ENCODE measurements around the gene USP12. TPM values are rescaled to one million over a fixed set of nuclear protein-coding genes. Genes with fewer than 3 reads are reported as not detected.

USP12 gene
- total and polyA plus RNA-seq, 12 donors, result 4.6 to 20.3 (median 13.3) TPM

DNA sequence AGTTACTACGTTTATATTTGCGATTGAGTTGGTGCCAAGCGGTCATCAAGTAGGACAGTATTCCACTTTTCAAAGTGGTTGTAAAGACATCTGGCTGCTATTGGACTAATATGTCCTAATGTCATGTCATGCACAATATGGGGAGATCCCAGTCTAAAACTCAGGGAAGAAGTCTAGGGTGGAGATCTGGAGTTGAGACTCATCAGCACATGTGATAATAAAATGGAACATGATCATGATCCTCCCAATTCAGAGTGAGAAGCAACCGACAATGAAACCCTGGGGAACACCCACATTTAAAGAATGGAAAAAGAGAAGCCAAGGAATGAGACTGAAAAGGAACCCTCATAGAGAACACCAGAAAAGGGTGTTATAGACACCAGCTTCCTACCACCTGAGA, 80.2 kb downstream of the USP12 start:
- 95 to 98% (median 96%) methylated on average over 4 of the region's 4 CpGs for WGBS, 4 donors
- DNase-seq, result no peak
- H3K27ac ChIP-seq, result no peak overlapping the region
- H3K36me3 ChIP-seq (replicated peaks in 1 of 2), result peaks cover 0 to 8% of the 10 kb centered on the region in 2 donors
- no peak for TF ChIP-seq CTCF (IDR thresholded peaks at IDR 0.05)
- TF ChIP-seq POLR2A (IDR thresholded peaks at IDR 0.05), result no peak
- H3K4me1 ChIP-seq (replicated peaks in 1 of 2), result no peaks in the 10 kb centered on the region
- no peak overlapping the region for H3K4me3 ChIP-seq
- intact Hi-C loops (cut with DNase I), result no loop called here
- no peaks in the 10 kb centered on the region for H3K27me3 ChIP-seq
- no peaks in the 10 kb centered on the region for H3K9me3 ChIP-seq (replicated peaks in 1 of 3)

DNA sequence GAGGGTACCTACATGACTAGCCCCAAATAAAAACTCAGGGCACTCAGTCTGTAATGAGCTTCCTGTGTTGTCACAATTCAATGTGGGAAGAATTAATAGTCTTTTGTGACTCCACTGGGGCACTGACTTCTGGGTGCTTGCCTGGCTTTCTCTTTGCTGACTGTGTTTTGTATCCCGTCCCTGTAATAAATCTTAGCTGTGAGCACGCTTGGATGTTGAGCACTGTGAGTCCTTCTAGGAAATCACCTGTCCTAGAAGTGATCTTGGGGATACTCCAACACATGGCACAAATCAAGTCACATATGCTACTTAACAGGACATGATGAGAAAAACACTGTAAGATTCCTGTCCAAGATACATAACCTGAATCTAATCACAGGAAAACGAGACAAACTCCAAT, 83.0 kb downstream of the USP12 start:
- intact Hi-C loops (cut with DNase I), result no loop called here
- H3K9me3 ChIP-seq (replicated peaks in 1 of 3), result no peaks in the 10 kb centered on the region
- H3K27ac ChIP-seq, result no peak overlapping the region
- H3K27me3 ChIP-seq, result no peaks in the 10 kb centered on the region
- DNase-seq, result no peak
- H3K4me1 ChIP-seq (replicated peaks in 1 of 2), result no peaks in the 10 kb centered on the region
- WGBS, 4 donors, result 57 to 87% (median 72%) methylated on average over 3 of the region's 3 CpGs
- peaks cover 0 to 8% of the 10 kb centered on the region in 2 donors for H3K36me3 ChIP-seq (replicated peaks in 1 of 2)
- TF ChIP-seq CTCF (IDR thresholded peaks at IDR 0.05) (no peak), POLR2A (IDR thresholded peaks at IDR 0.05) (no peak)
- no peak overlapping the region for H3K4me3 ChIP-seq

DNA sequence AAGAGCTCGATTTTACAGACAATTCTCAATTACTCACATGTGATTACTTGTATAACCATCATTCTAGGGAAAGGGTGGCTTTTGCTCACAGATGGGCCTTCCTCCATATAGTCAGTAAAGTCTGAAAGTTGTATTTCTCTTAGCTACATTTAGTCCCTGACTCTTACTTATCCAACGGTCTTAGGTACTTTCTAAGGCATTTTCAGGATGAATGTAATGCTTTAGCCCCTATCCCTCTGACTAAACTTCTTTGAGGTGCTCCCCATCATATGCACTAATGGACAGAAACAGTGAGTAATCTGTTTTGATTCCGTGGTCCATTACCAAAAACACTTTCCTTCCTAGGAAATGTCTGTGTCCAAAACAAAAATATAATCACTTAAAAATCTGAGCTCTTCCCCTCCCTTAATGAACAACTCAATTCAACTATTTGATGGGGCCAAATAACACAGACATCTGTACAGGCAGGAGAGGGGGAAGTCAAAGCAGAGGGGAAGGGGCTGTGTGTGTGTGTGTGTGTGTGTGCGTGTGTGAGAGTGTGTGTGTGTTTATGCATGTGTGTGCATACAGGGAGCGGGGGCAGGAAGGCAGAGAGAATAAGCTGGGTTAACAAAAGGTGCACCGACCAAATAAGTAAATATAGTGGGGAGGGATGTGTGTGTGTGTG, 84.9 kb downstream of the USP12 start:
- WGBS, 4 donors, result 80 to 98% (median 91%) methylated on average over 6 of the region's 6 CpGs
- no peaks in the 10 kb centered on the region for H3K4me1 ChIP-seq (replicated peaks in 1 of 2)
- no peaks in the 10 kb centered on the region for H3K9me3 ChIP-seq (replicated peaks in 1 of 3)
- TF ChIP-seq POLR2A (IDR thresholded peaks at IDR 0.05), result no peak
- no peak for TF ChIP-seq CTCF (IDR thresholded peaks at IDR 0.05)
- H3K27ac ChIP-seq, result no peak overlapping the region
- no peaks in the 10 kb centered on the region for H3K27me3 ChIP-seq
- no peak overlapping the region for H3K4me3 ChIP-seq
- H3K36me3 ChIP-seq (replicated peaks in 1 of 2), result peaks cover 0 to 8% of the 10 kb centered on the region in 2 donors
- intact Hi-C loops (cut with DNase I), result no loop called here
- DNase-seq, result no peak

- no peak overlapping the region for H3K27ac ChIP-seq
- H3K4me3 ChIP-seq, result no peak overlapping the region
- TF ChIP-seq POLR2A (IDR thresholded peaks at IDR 0.05) (no peak), CTCF (IDR thresholded peaks at IDR 0.05) (no peak)
- no peaks in the 10 kb centered on the region for H3K27me3 ChIP-seq
- H3K4me1 ChIP-seq (replicated peaks in 1 of 2), result no peaks in the 10 kb centered on the region
- H3K9me3 ChIP-seq (replicated peaks in 1 of 3), result no peaks in the 10 kb centered on the region
- intact Hi-C loops (cut with DNase I), result no loop called here
- DNase-seq, result no peak
- WGBS, 4 donors, result 81 to 94% (median 91%) methylated on average over 4 of the region's 4 CpGs
- no peaks in the 10 kb centered on the region for H3K36me3 ChIP-seq (replicated peaks in 1 of 2)
Observed at GRCh38 chr13:27083183-27083582, 88.4 kb downstream of the USP12 start.
